HepG2 (cell line): ENCODE results near the gene MEIOB. TPM values are rescaled to one million over a fixed set of nuclear protein-coding genes. Genes with fewer than 3 reads are reported as not detected.

ENCODE experiments used
- ARNTL ChIP-seq: sonication (generic); formaldehyde crosslinking; IDR thresholded peaks from 2 replicates; pipeline ENCODE4 v1.4.0; 2020; ENCODE audit warnings: mild to moderate bottlenecking, missing genetic modification reagents
- CEBPB ChIP-seq: IDR thresholded peaks from 2 replicates; pipeline ENCODE4 v1.6.1; 2011; ENCODE audit warnings: low read depth, low read length, improper control_type of control experiment, borderline replicate concordance
- CEBPG ChIP-seq: IDR thresholded peaks from 2 replicates; pipeline ENCODE4 v1.6.1; 2016
- GABPA ChIP-seq, 2 experiments: IDR thresholded peaks; 2 replicates each; pipeline ENCODE4 v1.6.1; 2011 to 2016; ENCODE audit warnings: low read depth in 2 of 2, low read length in 1 of 2, missing biosample characterization in 1 of 2, missing genetic modification characterization in 1 of 2
- GFI1 ChIP-seq: sonication (generic); formaldehyde crosslinking; IDR thresholded peaks from 2 replicates; pipeline ENCODE4 v1.5.0; 2020; ENCODE audit warnings: missing genetic modification reagents, mild to moderate bottlenecking, borderline replicate concordance
- HMGXB4 ChIP-seq, 2 experiments: sonication (generic) in 1 of 2; formaldehyde crosslinking in 1 of 2; IDR thresholded peaks; 2 replicates each; pipeline versions ENCODE4 v1.4.0 to v1.6.1; 2018 to 2020; ENCODE audit warnings: missing genetic modification reagents in 2 of 2, borderline replicate concordance in 1 of 2, low read depth in 1 of 2, mild to moderate bottlenecking in 1 of 2, missing biosample characterization in 1 of 2
- IKZF4 ChIP-seq: sonication (generic); formaldehyde crosslinking; IDR thresholded peaks from 2 replicates; pipeline ENCODE4 v1.5.1; 2020; ENCODE audit warnings: borderline replicate concordance, mild to moderate bottlenecking, low read depth, missing genetic modification reagents; ENCODE audit errors: not compliant biosample characterization
- KDM4B ChIP-seq: sonication (generic); formaldehyde crosslinking; IDR thresholded peaks from 2 replicates; pipeline ENCODE4 v1.4.0; 2020; ENCODE audit warnings: missing genetic modification reagents
- MAZ ChIP-seq, 2 experiments: sonication (generic) in 1 of 2; formaldehyde crosslinking in 1 of 2; IDR thresholded peaks; 2 replicates each; pipeline versions ENCODE4 v1.5.0 to v1.6.1; 2012 to 2020; ENCODE audit warnings: low read depth in 2 of 2, mild to moderate bottlenecking in 2 of 2, borderline replicate concordance in 1 of 2, improper control_type of control experiment in 1 of 2, low read length in 1 of 2, missing genetic modification reagents in 1 of 2, moderate library complexity in 1 of 2
- MED8 ChIP-seq: sonication (generic); formaldehyde crosslinking; IDR thresholded peaks from 2 replicates; pipeline ENCODE4 v1.8.1; 2023; ENCODE audit warnings: mild to moderate bottlenecking, missing genetic modification reagents; ENCODE audit not compliant: insufficient replicate concordance
- NFYB ChIP-seq: sonication (generic); formaldehyde crosslinking; IDR thresholded peaks from 2 replicates; pipeline ENCODE4 v1.4.0; 2020; ENCODE audit warnings: missing genetic modification reagents
- RCOR2 ChIP-seq: IDR thresholded peaks from 2 replicates; pipeline ENCODE4 v1.6.1; 2016; ENCODE audit warnings: missing biosample characterization, missing genetic modification reagents
- SMC3 ChIP-seq: IDR thresholded peaks from 2 replicates; pipeline ENCODE4 v1.6.1; 2011; ENCODE audit warnings: low read length, improper control_type of control experiment
- THAP7 ChIP-seq: sonication (generic); formaldehyde crosslinking; IDR thresholded peaks from 2 replicates; pipeline ENCODE4 v1.8.1; 2023; ENCODE audit warnings: mild to moderate bottlenecking, missing genetic modification reagents
- ZBTB21 ChIP-seq: sonication (generic); formaldehyde crosslinking; IDR thresholded peaks from 2 replicates; pipeline ENCODE4 v1.4.0; 2020; ENCODE audit warnings: missing genetic modification reagents
- ZNF17 ChIP-seq: sonication (generic); formaldehyde crosslinking; IDR thresholded peaks from 2 replicates; pipeline ENCODE4 v1.5.0; 2020; ENCODE audit warnings: mild to moderate bottlenecking, missing genetic modification reagents
- ZNF512 ChIP-seq: sonication (generic); formaldehyde crosslinking; IDR thresholded peaks from 2 replicates; pipeline ENCODE4 v1.4.0; 2020; ENCODE audit warnings: mild to moderate bottlenecking, missing genetic modification reagents
- ZNF616 ChIP-seq: sonication (generic); formaldehyde crosslinking; IDR thresholded peaks from 2 replicates; pipeline ENCODE4 v1.5.0; 2020; ENCODE audit warnings: low read depth, mild to moderate bottlenecking, missing genetic modification reagents
- polyA plus RNA-seq, 8 experiments: library from polyadenylated mRNA; depleted of rRNA in 3 of 8; stranded (reverse) in 7 of 8; unstranded in 1 of 8; fragments of >200 nt; fragmentation: Illumina TruSeq in 4 of 8; extraction: Trizol in 4 of 8; gene quantifications; 2 replicates each; pipeline versions ENCODE4 v1.2.1 to v1.2.3, GENCODE V29; 2011 to 2016; ENCODE audit warnings: low read depth in 4 of 8, missing spikeins in 1 of 8, mixed read lengths in 1 of 8; ENCODE audit not compliant: insufficient read depth in 1 of 8
- total RNA-seq, 5 experiments: library from RNA; depleted of rRNA; stranded (reverse); fragments of >200 nt; fragmentation: Illumina TruSeq; extraction: Trizol; gene quantifications; 2 replicates each; pipeline ENCODE4 v1.2.3, GENCODE V29; 2016; ENCODE audit warnings: low read depth in 1 of 5
- TF ChIP-seq, protein P1 (sequence below): sonication (generic); formaldehyde crosslinking; IDR thresholded peaks from 2 replicates; pipeline ENCODE4 v1.5.0; 2020; ENCODE audit warnings: mild to moderate bottlenecking, missing genetic modification reagents
- TF ChIP-seq, protein P2 (sequence below): IDR thresholded peaks from 2 replicates; pipeline ENCODE4 v1.6.1; 2016
- TF ChIP-seq, protein P3 (sequence below): sonication (generic); formaldehyde crosslinking; IDR thresholded peaks from 2 replicates; pipeline ENCODE4 v1.5.0; 2020; ENCODE audit warnings: missing genetic modification reagents

MEIOB gene
- total and polyA plus RNA-seq, 2 of the 13 experiments (the other 11 are each of a cell fraction or from before 2014, with no cell fraction given), result 0.17 TPM; not detected in 1

- TF ChIP-seq, protein P1, sequence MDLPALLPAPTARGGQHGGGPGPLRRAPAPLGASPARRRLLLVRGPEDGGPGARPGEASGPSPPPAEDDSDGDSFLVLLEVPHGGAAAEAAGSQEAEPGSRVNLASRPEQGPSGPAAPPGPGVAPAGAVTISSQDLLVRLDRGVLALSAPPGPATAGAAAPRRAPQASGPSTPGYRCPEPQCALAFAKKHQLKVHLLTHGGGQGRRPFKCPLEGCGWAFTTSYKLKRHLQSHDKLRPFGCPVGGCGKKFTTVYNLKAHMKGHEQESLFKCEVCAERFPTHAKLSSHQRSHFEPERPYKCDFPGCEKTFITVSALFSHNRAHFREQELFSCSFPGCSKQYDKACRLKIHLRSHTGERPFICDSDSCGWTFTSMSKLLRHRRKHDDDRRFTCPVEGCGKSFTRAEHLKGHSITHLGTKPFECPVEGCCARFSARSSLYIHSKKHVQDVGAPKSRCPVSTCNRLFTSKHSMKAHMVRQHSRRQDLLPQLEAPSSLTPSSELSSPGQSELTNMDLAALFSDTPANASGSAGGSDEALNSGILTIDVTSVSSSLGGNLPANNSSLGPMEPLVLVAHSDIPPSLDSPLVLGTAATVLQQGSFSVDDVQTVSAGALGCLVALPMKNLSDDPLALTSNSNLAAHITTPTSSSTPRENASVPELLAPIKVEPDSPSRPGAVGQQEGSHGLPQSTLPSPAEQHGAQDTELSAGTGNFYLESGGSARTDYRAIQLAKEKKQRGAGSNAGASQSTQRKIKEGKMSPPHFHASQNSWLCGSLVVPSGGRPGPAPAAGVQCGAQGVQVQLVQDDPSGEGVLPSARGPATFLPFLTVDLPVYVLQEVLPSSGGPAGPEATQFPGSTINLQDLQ, result no peak
- TF ChIP-seq, protein P2, sequence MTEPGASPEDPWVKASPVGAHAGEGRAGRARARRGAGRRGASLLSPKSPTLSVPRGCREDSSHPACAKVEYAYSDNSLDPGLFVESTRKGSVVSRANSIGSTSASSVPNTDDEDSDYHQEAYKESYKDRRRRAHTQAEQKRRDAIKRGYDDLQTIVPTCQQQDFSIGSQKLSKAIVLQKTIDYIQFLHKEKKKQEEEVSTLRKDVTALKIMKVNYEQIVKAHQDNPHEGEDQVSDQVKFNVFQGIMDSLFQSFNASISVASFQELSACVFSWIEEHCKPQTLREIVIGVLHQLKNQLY (CRISPR knock-in tag), result no peak
- TF ChIP-seq ZNF616 (no peak), ZNF17 (no peak), ARNTL (CRISPR knock-in tag) (no peak), NFYB (CRISPR knock-in tag) (no peak), ZBTB21 (peak; percentile 77; the same call in 1 of the 2 replicates), THAP7 (no peak), GABPA (IDR thresholded peaks at IDR 0.05; ENCODE audit: low read depth, low read length) (no peak), GABPA (CRISPR knock-in tag; IDR thresholded peaks at IDR 0.05; ENCODE audit: low read depth) (no peak), MAZ (IDR thresholded peaks at IDR 0.05; ENCODE audit: borderline replicate concordance, low read depth, low read length) (no peak), MAZ (CRISPR knock-in tag; IDR thresholded peaks at IDR 0.05; ENCODE audit: low read depth) (no peak), MED8 (CRISPR knock-in tag) (no peak), CEBPB (peak; percentile 87), GFI1 (CRISPR knock-in tag) (no peak), CEBPG (CRISPR knock-in tag) (peak; percentile 79), RCOR2 (CRISPR knock-in tag) (no peak), ZNF512 (CRISPR knock-in tag) (no peak), SMC3 (peak; percentile 35), HMGXB4 (CRISPR knock-in tag; IDR thresholded peaks at IDR 0.05; ENCODE audit: borderline replicate concordance in 1 of 2, low read depth in 1 of 2) (0 out of 4 replicates have a peak, but pooled peaks of 1 of the 2 experiments have one; percentile 26), IKZF4 (CRISPR knock-in tag) (no peak), KDM4B (CRISPR knock-in tag) (no peak)
- TF ChIP-seq, protein P3, sequence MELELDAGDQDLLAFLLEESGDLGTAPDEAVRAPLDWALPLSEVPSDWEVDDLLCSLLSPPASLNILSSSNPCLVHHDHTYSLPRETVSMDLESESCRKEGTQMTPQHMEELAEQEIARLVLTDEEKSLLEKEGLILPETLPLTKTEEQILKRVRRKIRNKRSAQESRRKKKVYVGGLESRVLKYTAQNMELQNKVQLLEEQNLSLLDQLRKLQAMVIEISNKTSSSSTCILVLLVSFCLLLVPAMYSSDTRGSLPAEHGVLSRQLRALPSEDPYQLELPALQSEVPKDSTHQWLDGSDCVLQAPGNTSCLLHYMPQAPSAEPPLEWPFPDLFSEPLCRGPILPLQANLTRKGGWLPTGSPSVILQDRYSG, result no peak
These were observed 12.3 kb upstream of the MEIOB start (continued) for GRCh38 chr16:1884155-1884760.
